Activated naive CD4-positive, alpha-beta T cell treated with anti-CD3 and anti-CD28 coated beads, Interleukin-2, amount 50 U/mL, for 24 hours (primary cell): ENCODE data around the gene RHBDD2.
"Not testable (repeated sequence)": the region's sequence is repeated elsewhere in the genome, so short reads cannot be mapped to it uniquely, and the experiment has no call there.

ENCODE experiments used
- H3K27ac Mint-ChIP-seq: one replicate; pipeline ENCODE4 v1.8.0; 2021; ENCODE audit warnings: mild to moderate bottlenecking, mixed read lengths
- H3K27me3 Mint-ChIP-seq: one replicate; pipeline ENCODE4 v1.8.0; 2021; ENCODE audit warnings: mixed read lengths
- H3K36me3 Mint-ChIP-seq: one replicate; pipeline ENCODE4 v1.8.0; 2021; ENCODE audit warnings: mixed read lengths
- H3K4me1 Mint-ChIP-seq: one replicate; pipeline ENCODE4 v1.8.0; 2021; ENCODE audit warnings: mixed read lengths
- H3K4me3 Mint-ChIP-seq: one replicate; pipeline ENCODE4 v1.8.0; 2021; ENCODE audit warnings: mild to moderate bottlenecking, mixed read lengths
- H3K9me3 Mint-ChIP-seq: one replicate; pipeline ENCODE4 v1.8.0; 2021; ENCODE audit warnings: mixed read lengths

Gene RHBDD2

DNA sequence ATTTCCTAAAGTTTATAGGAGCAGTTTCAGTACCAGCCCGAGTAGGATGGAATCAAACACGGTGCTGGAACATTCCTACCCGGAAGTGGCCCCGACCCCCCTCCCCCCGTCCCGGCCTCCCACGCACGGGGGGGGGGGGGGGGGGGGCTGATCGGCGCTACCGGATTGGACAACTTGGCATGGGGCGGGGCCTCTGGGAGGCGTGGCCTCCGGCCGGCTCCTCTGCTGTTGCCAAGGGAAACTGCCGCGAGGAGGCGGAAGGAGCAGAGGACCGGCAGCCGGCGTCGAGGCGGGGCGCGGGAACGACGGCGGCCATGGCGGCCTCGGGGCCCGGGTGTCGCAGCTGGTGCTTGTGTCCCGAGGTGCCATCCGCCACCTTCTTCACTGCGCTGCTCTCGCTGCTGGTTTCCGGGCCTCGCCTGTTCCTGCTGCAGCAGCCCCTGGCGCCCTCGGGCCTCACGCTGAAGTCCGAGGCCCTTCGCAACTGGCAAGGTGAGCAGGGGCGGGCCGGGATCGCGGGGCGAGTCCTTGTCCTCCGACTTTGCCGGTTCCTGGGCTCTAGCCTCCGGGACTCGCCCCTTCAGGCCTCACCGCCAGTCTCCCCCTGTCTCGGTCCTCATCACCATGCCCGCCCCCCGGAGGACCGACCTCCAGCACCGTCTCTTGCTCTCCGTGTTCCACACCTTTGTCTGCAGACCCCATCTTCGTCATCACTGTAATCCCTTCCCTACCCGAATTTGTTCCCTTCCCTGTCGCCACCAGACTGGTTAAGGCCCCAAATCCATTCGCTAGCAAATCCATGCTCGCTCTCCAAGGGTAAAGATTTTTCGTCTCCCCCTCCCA lies at the start of gene RHBDD2:
RHBDD2 (plus strand) TSS at position 266 of the 843 bp plus-strand sequence; CDS start at position 315, 49 bp downstream.
- H3K4me3 Mint-ChIP-seq = peak within 1 kb of the TSS; percentile 97
- peak within 1 kb of the TSS; percentile 98 for H3K27ac Mint-ChIP-seq
- H3K36me3 Mint-ChIP-seq = peaks cover 9% of the 10 kb centered on the region
- peaks cover 34% of the 10 kb centered on the region for H3K4me1 Mint-ChIP-seq
- H3K27me3 Mint-ChIP-seq = no peaks in the 10 kb centered on the region
- H3K9me3 Mint-ChIP-seq = no peaks in the 10 kb centered on the region

GRCh38 chr7:75829656-75830055 lies 49.2 kb upstream of the RHBDD2 start:
- not testable (repeated sequence) for H3K27me3 Mint-ChIP-seq, H3K4me1 Mint-ChIP-seq, H3K27ac Mint-ChIP-seq, H3K9me3 Mint-ChIP-seq, H3K36me3 Mint-ChIP-seq, H3K4me3 Mint-ChIP-seq

GRCh38 chr7:75830978-75831377 lies 47.9 kb upstream of the RHBDD2 start:
- H3K27ac Mint-ChIP-seq = no peak overlapping the region
- no peaks in the 10 kb centered on the region for H3K4me1 Mint-ChIP-seq
- no peaks in the 10 kb centered on the region for H3K27me3 Mint-ChIP-seq
- H3K4me3 Mint-ChIP-seq = no peak overlapping the region
- no peaks in the 10 kb centered on the region for H3K9me3 Mint-ChIP-seq
- no peaks in the 10 kb centered on the region for H3K36me3 Mint-ChIP-seq

DNA sequence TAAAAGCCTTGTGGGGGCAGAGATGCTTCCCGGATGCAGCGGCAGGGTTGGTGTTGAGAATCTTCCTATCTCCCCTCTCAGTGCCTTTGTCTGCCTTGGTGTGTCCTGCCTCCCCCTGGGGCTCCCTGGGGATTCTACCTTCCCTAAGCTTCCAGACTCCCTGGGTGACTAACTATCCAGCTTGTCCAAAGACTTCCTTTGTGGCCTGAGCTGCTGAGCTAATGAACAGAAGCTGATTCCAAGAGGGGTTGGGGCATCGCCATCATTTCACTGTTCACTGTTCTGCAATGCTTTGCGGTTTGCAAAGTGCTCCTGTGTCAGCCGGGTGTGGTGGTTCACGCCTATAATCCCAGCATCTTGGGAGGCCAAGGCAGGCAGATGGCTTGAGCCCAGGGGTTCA lies 45.2 kb upstream of the RHBDD2 start:
- H3K4me1 Mint-ChIP-seq, H3K4me3 Mint-ChIP-seq, H3K9me3 Mint-ChIP-seq, H3K36me3 Mint-ChIP-seq, H3K27me3 Mint-ChIP-seq, H3K27ac Mint-ChIP-seq: not testable (repeated sequence)

GRCh38 chr7:75835688-75836285 lies 43.0 kb upstream of the RHBDD2 start:
- no peaks in the 10 kb centered on the region for H3K36me3 Mint-ChIP-seq
- H3K27me3 Mint-ChIP-seq = no peaks in the 10 kb centered on the region
- no peak overlapping the region for H3K27ac Mint-ChIP-seq
- no peaks in the 10 kb centered on the region for H3K4me1 Mint-ChIP-seq
- H3K9me3 Mint-ChIP-seq = no peaks in the 10 kb centered on the region
- H3K4me3 Mint-ChIP-seq = no peak overlapping the region

DNA sequence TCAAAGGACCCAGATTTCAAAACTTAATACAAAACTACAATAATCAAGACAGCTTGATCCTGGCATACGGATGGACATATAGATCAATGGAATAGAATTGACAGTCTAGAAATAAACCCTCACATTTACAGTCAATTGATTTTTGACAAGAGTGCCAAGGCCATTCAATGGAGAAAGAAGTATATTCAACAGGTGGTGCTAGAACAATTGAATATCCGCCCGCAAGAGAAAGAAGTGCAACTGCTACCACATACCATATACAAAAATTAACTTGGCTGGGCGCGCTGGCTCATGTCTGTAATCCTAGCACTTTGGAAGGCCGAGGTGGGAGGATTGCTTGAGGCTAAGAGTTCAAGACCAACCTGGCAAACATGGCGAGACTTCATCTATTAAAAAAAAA lies 42.0 kb upstream of the RHBDD2 start:
- H3K27me3 Mint-ChIP-seq = no peaks in the 10 kb centered on the region

DNA sequence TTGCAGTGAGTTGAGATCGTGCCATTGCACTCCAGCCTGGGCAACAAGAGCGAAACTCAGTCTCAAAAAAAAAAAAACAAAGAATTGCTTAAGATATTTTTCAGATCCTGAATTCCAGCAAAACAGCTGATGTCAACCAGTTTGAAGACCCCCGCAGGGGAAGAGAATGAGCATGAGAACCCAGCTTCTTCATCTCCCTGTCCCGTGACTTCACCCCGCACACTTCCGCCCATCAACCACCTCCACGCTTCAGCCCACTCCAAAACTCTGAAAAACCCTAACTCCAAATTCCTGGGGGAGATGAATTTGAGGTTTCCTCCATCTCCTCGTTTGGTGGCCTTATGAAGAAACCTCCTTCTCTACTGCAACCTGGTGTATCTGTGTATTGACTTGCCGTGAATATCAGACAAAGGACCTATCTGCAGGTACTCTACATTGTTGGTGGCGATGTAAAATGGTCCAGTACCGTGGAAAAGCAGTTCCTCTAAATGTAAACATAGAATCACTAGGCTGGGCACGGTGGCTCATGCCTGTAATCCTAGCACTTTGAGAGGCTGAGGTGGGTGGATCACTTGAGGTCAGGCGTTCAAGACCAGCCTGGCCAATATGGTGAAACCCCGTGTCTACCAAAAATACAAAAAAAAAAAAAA lies 40.4 kb upstream of the RHBDD2 start:
- not testable (repeated sequence) for H3K27me3 Mint-ChIP-seq, H3K9me3 Mint-ChIP-seq, H3K36me3 Mint-ChIP-seq, H3K4me3 Mint-ChIP-seq
- peaks cover 13% of the 10 kb centered on the region for H3K4me1 Mint-ChIP-seq
- H3K27ac Mint-ChIP-seq = peak overlapping the region; percentile 19

More for the DNA sequence above, 42.0 kb upstream of the RHBDD2 start:
- H3K36me3 Mint-ChIP-seq = no peaks in the 10 kb centered on the region
- H3K4me3 Mint-ChIP-seq = no peak overlapping the region
- no peaks in the 10 kb centered on the region for H3K9me3 Mint-ChIP-seq
- no peaks in the 10 kb centered on the region for H3K4me1 Mint-ChIP-seq
- H3K27ac Mint-ChIP-seq = no peak overlapping the region

DNA sequence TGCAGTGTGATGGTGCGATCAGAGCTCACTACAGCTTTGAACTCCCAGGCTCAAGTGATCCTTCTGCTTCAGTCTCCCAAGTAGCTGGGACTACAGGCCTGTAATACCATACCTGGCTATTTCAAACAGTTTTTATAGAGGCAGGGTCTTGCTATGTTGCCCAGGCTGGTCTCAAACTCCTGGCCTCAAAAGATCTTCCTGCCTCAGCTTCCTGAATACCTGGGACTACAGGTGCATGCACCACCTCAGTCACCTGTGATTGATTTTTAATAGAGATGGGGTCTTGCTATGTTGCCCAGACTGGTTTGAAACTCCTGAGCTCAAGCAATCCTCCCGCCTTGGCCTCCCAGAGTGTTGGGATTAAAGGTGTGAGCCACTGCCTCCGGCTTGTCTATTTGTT lies 38.8 kb upstream of the RHBDD2 start:
- H3K36me3 Mint-ChIP-seq = no peaks in the 10 kb centered on the region
- H3K4me3 Mint-ChIP-seq = no peak overlapping the region
- no peak overlapping the region for H3K27ac Mint-ChIP-seq
- no peaks in the 10 kb centered on the region for H3K9me3 Mint-ChIP-seq
- no peaks in the 10 kb centered on the region for H3K27me3 Mint-ChIP-seq
- H3K4me1 Mint-ChIP-seq = peaks cover 13% of the 10 kb centered on the region

DNA sequence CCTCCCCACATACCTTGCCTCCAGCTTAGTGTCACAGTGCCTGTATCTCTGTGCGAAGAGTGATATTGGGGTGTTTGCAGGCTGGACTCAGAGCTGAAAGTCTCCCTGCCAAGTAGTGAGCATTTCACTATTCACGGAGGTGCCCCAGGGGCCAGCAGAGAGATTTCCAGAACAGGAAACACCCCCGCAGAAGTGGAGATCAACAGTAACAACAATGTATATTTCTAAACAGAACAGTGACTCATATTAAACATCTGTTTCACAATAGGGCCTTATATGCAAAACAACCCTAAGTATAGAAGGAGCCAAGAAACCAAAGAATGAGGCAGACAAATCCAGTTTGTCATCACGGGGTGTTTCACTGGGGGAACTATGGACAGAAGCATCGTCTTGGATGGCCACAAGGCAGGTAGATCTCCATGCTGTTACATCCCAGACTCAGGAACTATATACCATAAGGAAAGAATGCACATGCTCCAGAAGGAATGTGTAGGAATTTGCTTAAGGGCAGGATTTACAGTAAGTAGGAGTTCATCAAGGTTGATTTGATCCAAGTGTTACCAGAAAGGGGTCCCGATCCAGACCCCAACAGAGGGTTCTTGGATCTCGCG lies 35.9 kb upstream of the RHBDD2 start:
- Mint-ChIP-seq H3K27me3 (no peaks in the 10 kb centered on the region), H3K4me1 (peaks cover 13% of the 10 kb centered on the region), H3K4me3 (peak overlapping the region; percentile 65), H3K27ac (peak overlapping the region; percentile 80), H3K36me3 (no peaks in the 10 kb centered on the region), H3K9me3 (no peaks in the 10 kb centered on the region)

GRCh38 chr7:75843613-75844116 lies 35.2 kb upstream of the RHBDD2 start:
- Mint-ChIP-seq H3K4me1 (peaks cover 13% of the 10 kb centered on the region), H3K27ac (no peak overlapping the region), H3K36me3 (no peaks in the 10 kb centered on the region), H3K4me3 (no peak overlapping the region), H3K9me3 (no peaks in the 10 kb centered on the region), H3K27me3 (no peaks in the 10 kb centered on the region)

- H3K9me3 Mint-ChIP-seq = no peaks in the 10 kb centered on the region
- peaks cover 13% of the 10 kb centered on the region for H3K4me1 Mint-ChIP-seq
- H3K36me3 Mint-ChIP-seq = no peaks in the 10 kb centered on the region
Observed at GRCh38 chr7:75844158-75844557, 34.7 kb upstream of the RHBDD2 start.

DNA sequence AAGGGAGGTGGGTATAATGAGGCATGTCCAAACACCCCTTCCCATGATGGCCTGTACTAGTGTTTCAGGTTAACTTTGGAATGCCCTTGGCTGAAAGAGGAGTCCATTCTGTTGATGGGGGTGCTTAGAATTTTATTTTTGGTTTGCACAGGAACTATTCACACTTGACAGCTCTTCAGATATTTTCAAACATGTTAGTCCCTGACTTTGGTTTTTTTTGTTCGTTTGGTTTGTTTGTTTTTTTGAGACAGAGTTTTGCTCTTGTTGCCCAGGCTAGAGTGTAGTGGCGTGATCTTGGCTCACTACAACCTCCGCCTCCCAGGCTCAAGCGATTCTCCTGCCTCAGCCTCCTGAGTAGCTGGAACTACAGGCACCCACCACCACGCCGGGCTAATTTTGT lies 33.7 kb upstream of the RHBDD2 start:
- not testable (repeated sequence) for H3K27me3 Mint-ChIP-seq, H3K4me3 Mint-ChIP-seq, H3K9me3 Mint-ChIP-seq, H3K36me3 Mint-ChIP-seq, H3K27ac Mint-ChIP-seq
- H3K4me1 Mint-ChIP-seq = peaks cover 13% of the 10 kb centered on the region

More at GRCh38 chr7:75844158-75844557, 34.7 kb upstream of the RHBDD2 start:
- Mint-ChIP-seq H3K4me3 (no peak overlapping the region), H3K27ac (no peak overlapping the region), H3K27me3 (no peaks in the 10 kb centered on the region)

GRCh38 chr7:75847707-75848106 lies 31.1 kb upstream of the RHBDD2 start:
- Mint-ChIP-seq H3K4me3 (no peak overlapping the region), H3K27ac (no peak overlapping the region), H3K9me3 (no peaks in the 10 kb centered on the region)

DNA sequence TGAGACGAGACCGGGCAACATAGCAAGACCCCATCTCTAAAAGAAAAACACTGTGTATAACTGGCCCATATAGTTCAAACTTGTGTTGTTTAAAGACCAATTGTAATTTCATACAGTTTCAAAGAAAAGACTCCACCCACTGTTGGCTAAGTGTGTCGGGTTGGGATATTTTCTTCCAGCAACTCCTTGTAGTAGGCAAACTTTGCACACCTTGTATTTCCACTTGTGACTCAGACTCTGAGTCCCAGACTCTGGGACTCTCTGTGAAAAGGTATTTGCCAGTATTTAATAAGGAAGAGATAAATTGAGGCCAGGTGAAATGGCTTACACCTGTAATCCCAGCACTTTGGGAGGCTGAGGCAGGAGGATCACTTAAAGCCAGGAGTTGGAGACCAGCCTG lies 29.3 kb upstream of the RHBDD2 start:
- H3K27me3 Mint-ChIP-seq = no peaks in the 10 kb centered on the region
- no peaks in the 10 kb centered on the region for H3K4me1 Mint-ChIP-seq
- H3K9me3 Mint-ChIP-seq = no peaks in the 10 kb centered on the region
- no peak overlapping the region for H3K27ac Mint-ChIP-seq
- no peak overlapping the region for H3K4me3 Mint-ChIP-seq
- no peaks in the 10 kb centered on the region for H3K36me3 Mint-ChIP-seq

More at GRCh38 chr7:75847707-75848106, 31.1 kb upstream of the RHBDD2 start:
- Mint-ChIP-seq H3K27me3 (no peaks in the 10 kb centered on the region), H3K4me1 (peaks cover 7% of the 10 kb centered on the region), H3K36me3 (no peaks in the 10 kb centered on the region)

DNA sequence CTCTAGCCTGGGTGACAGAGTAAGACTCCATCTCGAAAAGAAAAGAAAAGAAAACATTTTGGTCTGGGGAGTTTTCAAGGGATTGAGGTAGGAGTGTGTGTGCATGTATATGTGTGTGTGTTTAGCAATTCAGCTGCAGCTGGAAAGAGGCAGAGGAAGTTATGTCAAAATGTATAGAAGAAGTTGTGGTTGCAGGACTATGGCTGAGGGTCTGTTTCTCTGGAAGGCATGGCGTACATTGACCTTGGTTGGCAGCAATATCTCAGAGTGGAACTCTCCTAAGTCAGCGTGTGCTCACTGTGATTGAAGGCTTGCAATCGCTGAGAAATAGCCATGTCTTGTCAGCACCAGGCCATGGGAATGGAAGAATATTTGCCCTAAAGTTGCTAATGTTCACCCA lies 28.6 kb upstream of the RHBDD2 start:
- Mint-ChIP-seq H3K27me3 (no peaks in the 10 kb centered on the region), H3K4me3 (no peak overlapping the region), H3K9me3 (no peaks in the 10 kb centered on the region), H3K4me1 (no peaks in the 10 kb centered on the region), H3K27ac (no peak overlapping the region), H3K36me3 (no peaks in the 10 kb centered on the region)

- H3K27me3 Mint-ChIP-seq = no peaks in the 10 kb centered on the region
- H3K9me3 Mint-ChIP-seq = no peaks in the 10 kb centered on the region
- H3K36me3 Mint-ChIP-seq = no peaks in the 10 kb centered on the region
- no peak overlapping the region for H3K4me3 Mint-ChIP-seq
- H3K27ac Mint-ChIP-seq = peak overlapping the region; percentile 51
- peaks cover 9% of the 10 kb centered on the region for H3K4me1 Mint-ChIP-seq
Observed at GRCh38 chr7:75854233-75854632, 24.6 kb upstream of the RHBDD2 start.
